HepG2 (cell line): Measurements from ENCODE around the gene DCST2. TPM values are rescaled to one million over a fixed set of nuclear protein-coding genes. Genes with fewer than 3 reads are reported as not detected.

Experiments used
- DR1 ChIP-seq: sonication (generic); formaldehyde crosslinking; IDR thresholded peaks from 2 replicates; pipeline ENCODE4 v1.8.0; 2021; ENCODE audit warnings: mild to moderate bottlenecking, missing genetic modification reagents, inconsistent platforms
- HIVEP1 ChIP-seq: sonication (generic); formaldehyde crosslinking; IDR thresholded peaks from 2 replicates; pipeline ENCODE4 v1.4.0; 2020; ENCODE audit warnings: mild to moderate bottlenecking, missing genetic modification reagents
- HMGXB4 ChIP-seq, 2 experiments: sonication (generic) in 1 of 2; formaldehyde crosslinking in 1 of 2; IDR thresholded peaks; 2 replicates each; pipeline versions ENCODE4 v1.4.0 to v1.6.1; 2018 to 2020; ENCODE audit warnings: missing genetic modification reagents in 2 of 2, borderline replicate concordance in 1 of 2, low read depth in 1 of 2, mild to moderate bottlenecking in 1 of 2, missing biosample characterization in 1 of 2
- KDM4B ChIP-seq: sonication (generic); formaldehyde crosslinking; IDR thresholded peaks from 2 replicates; pipeline ENCODE4 v1.4.0; 2020; ENCODE audit warnings: missing genetic modification reagents
- NCOA2 ChIP-seq: sonication (generic); formaldehyde crosslinking; IDR thresholded peaks from 2 replicates; pipeline ENCODE4 v1.8.0; 2022; ENCODE audit warnings: inconsistent platforms
- NR2F6 ChIP-seq, 2 experiments: IDR thresholded peaks; 2 replicates each; pipeline ENCODE4 v1.6.1; 2016; ENCODE audit warnings: antibody characterized with exemption in 1 of 2, mild to moderate bottlenecking in 1 of 2
- POGK ChIP-seq: sonication (generic); formaldehyde crosslinking; conservative IDR thresholded peaks from 2 replicates; pipeline ENCODE4 v1.8.0; 2022; ENCODE audit warnings: mild to moderate bottlenecking, moderate library complexity, missing genetic modification reagents
- RARA ChIP-seq: IDR thresholded peaks from 2 replicates; pipeline ENCODE4 v1.6.1; 2016; ENCODE audit warnings: missing genetic modification reagents, missing compliant biosample characterization
- RBFOX2 ChIP-seq: fragments of 200-400 bp; formaldehyde crosslinking; IDR thresholded peaks from 2 replicates; pipeline ENCODE4 v1.6.1; 2017; ENCODE audit warnings: low read depth, mild to moderate bottlenecking, low read length
- SAFB2 ChIP-seq: sonication (generic); formaldehyde crosslinking; IDR thresholded peaks from 2 replicates; pipeline ENCODE4 v1.5.1; 2020; ENCODE audit warnings: missing genetic modification reagents, low read depth, mild to moderate bottlenecking, borderline replicate concordance
- SKI ChIP-seq: fragments of 450-650 bp; IDR thresholded peaks from one replicate; pipeline ENCODE4 v1.6.1; 2018; ENCODE audit warnings: mild to moderate bottlenecking; ENCODE audit not compliant: partially characterized antibody
- SMARCE1 ChIP-seq: fragments of 450-650 bp; IDR thresholded peaks from 2 replicates; pipeline ENCODE4 v1.6.1; 2017; ENCODE audit warnings: borderline replicate concordance
- SMC3 ChIP-seq: IDR thresholded peaks from 2 replicates; pipeline ENCODE4 v1.6.1; 2011; ENCODE audit warnings: low read length, improper control_type of control experiment
- SP2 ChIP-seq: sonication (generic); formaldehyde crosslinking; IDR thresholded peaks from 2 replicates; pipeline ENCODE4 v1.5.1; 2020; ENCODE audit warnings: mild to moderate bottlenecking, missing genetic modification reagents
- ZBTB2 ChIP-seq: sonication (generic); formaldehyde crosslinking; IDR thresholded peaks from 2 replicates; pipeline ENCODE4 v1.8.0; 2022; ENCODE audit warnings: low read depth, missing genetic modification reagents
- ZFP36L1 ChIP-seq: sonication (generic); formaldehyde crosslinking; IDR thresholded peaks from 2 replicates; pipeline ENCODE4 v1.8.0; 2022; ENCODE audit warnings: mild to moderate bottlenecking, missing genetic modification reagents, moderate library complexity
- ZFYVE20 ChIP-seq: sonication (generic); formaldehyde crosslinking; IDR thresholded peaks from 2 replicates; pipeline ENCODE4 v1.8.0; 2023; ENCODE audit warnings: low read depth, mild to moderate bottlenecking, moderate library complexity, missing genetic modification reagents, borderline replicate concordance
- ZNF329 ChIP-seq: sonication (generic); formaldehyde crosslinking; IDR thresholded peaks from 2 replicates; pipeline ENCODE4 v1.9.0; 2021; ENCODE audit warnings: low read depth, mild to moderate bottlenecking, missing genetic modification reagents
- ZNF652 ChIP-seq: IDR thresholded peaks from 2 replicates; pipeline ENCODE4 v1.6.1; 2016; ENCODE audit warnings: low read depth, borderline replicate concordance
- ZNF678 ChIP-seq: sonication (generic); formaldehyde crosslinking; IDR thresholded peaks from 2 replicates; pipeline ENCODE4 v1.4.0; 2020; ENCODE audit warnings: mild to moderate bottlenecking, missing genetic modification reagents
- ZNF703 ChIP-seq: sonication (generic); formaldehyde crosslinking; IDR thresholded peaks from 2 replicates; pipeline ENCODE4 v1.5.1; 2020; ENCODE audit warnings: missing genetic modification reagents, mild to moderate bottlenecking, moderate library complexity, borderline replicate concordance
- ZNF749 ChIP-seq: sonication (generic); formaldehyde crosslinking; IDR thresholded peaks from 2 replicates; pipeline ENCODE4 v1.8.0; 2022; ENCODE audit warnings: mild to moderate bottlenecking, missing genetic modification reagents, moderate library complexity, borderline replicate concordance
- polyA plus RNA-seq, 8 experiments: library from polyadenylated mRNA; depleted of rRNA in 3 of 8; stranded (reverse) in 7 of 8; unstranded in 1 of 8; fragments of >200 nt; fragmentation: Illumina TruSeq in 4 of 8; extraction: Trizol in 4 of 8; gene quantifications; 2 replicates each; pipeline versions ENCODE4 v1.2.1 to v1.2.3, GENCODE V29; 2011 to 2016; ENCODE audit warnings: low read depth in 4 of 8, missing spikeins in 1 of 8, mixed read lengths in 1 of 8; ENCODE audit not compliant: insufficient read depth in 1 of 8
- total RNA-seq, 5 experiments: library from RNA; depleted of rRNA; stranded (reverse); fragments of >200 nt; fragmentation: Illumina TruSeq; extraction: Trizol; gene quantifications; 2 replicates each; pipeline ENCODE4 v1.2.3, GENCODE V29; 2016; ENCODE audit warnings: low read depth in 1 of 5
- TF ChIP-seq, protein P1 (sequence below): sonication (generic); formaldehyde crosslinking; IDR thresholded peaks from 2 replicates; pipeline ENCODE4 v1.5.0; 2020; ENCODE audit warnings: missing genetic modification reagents, mild to moderate bottlenecking, borderline replicate concordance
- TF ChIP-seq, protein P2 (sequence below): sonication (generic); formaldehyde crosslinking; IDR thresholded peaks from 2 replicates; pipeline ENCODE4 v1.4.0; 2020; ENCODE audit warnings: missing genetic modification reagents

Gene DCST2
- total and polyA plus RNA-seq, 2 of the 13 experiments (the other 11 are each of a cell fraction or from before 2014, with no cell fraction given): 0.74 TPM; not detected in 1

DNA sequence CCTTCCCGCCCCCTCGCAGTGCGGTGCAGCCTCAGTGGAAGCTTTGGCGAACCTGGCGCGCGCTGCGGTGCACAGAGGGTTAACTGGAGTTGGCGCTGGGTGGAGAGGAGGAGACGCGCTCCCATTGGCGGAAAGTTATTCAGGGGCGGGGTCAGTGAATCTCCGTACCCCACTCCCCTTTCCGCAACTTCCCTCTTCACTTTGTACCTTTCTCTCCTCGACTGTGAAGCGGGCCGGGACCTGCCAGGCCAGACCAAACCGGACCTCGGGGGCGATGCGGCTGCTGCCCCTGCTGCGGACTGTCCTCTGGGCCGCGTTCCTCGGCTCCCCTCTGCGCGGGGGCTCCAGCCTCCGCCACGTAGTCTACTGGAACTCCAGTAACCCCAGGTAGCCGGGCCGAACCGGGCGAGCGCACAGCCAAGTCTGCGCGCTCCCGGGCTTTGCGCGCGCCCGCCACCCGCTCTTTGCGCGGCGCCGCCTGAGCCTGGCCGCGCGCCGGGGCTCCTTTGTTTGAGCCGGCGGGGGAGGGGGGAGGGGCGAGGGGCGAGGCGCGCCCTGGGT is 30.0 kb upstream of the DCST2 start, which contains the start of gene EFNA4 (continued):
- TF ChIP-seq RARA (0 out of 2 replicates have a peak, but pooled peaks have one; percentile 9), RBFOX2 (peak; percentile 80), ZNF749 (CRISPR knock-in tag) (0 out of 2 replicates have a peak, but pooled peaks have one; percentile 25), NCOA2 (no peak), NR2F6 (IDR thresholded peaks at IDR 0.05) (no peak), NR2F6 (CRISPR knock-in tag; IDR thresholded peaks at IDR 0.05) (peak; percentile 9; the same call in 1 of the 2 replicates), ZNF329 (CRISPR knock-in tag) (no peak), SMARCE1 (no peak), DR1 (CRISPR knock-in tag) (0 out of 2 replicates have a peak, but pooled peaks have one; percentile 43), ZBTB2 (CRISPR knock-in tag) (0 out of 2 replicates have a peak, but pooled peaks have one; percentile 26), ZNF652 (peak; percentile 100), ZFYVE20 (CRISPR knock-in tag) (0 out of 2 replicates have a peak, but pooled peaks have one; percentile 33), HMGXB4 (CRISPR knock-in tag; IDR thresholded peaks at IDR 0.05; ENCODE audit: borderline replicate concordance in 1 of 2, low read depth in 1 of 2) (peak; percentile 28 to 33; a peak in 3 of 4 replicates), SAFB2 (CRISPR knock-in tag) (peak; percentile 73; the same call in 1 of the 2 replicates), KDM4B (CRISPR knock-in tag) (no peak), SP2 (CRISPR knock-in tag) (peak; percentile 61), SKI (peak; percentile 17), ZNF703 (no peak), HIVEP1 (CRISPR knock-in tag) (no peak), POGK (CRISPR knock-in tag) (peak; percentile 65), SMC3 (no peak), ZFP36L1 (CRISPR knock-in tag) (0 out of 2 replicates have a peak, but pooled peaks have one; percentile 28), ZNF678 (CRISPR knock-in tag) (no peak)
- TF ChIP-seq, protein P1, sequence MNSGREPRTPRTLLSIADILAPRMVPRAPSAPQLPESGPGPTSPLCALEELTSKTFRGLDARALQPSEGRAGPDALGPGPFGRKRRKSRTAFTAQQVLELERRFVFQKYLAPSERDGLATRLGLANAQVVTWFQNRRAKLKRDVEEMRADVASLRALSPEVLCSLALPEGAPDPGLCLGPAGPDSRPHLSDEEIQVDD (CRISPR knock-in tag): peak; percentile 69; the same call in 1 of the 2 replicates
- TF ChIP-seq, protein P2, sequence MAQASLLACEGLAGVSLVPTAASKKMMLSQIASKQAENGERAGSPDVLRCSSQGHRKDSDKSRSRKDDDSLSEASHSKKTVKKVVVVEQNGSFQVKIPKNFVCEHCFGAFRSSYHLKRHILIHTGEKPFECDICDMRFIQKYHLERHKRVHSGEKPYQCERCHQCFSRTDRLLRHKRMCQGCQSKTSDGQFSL (CRISPR knock-in tag): no peak
